ENCODE measurements around the gene CD81.

Gene CD81

GRCh38 chr11:2377511-2378443, 667 bp downstream of the CD81 start:
- no peak for DNase-seq

GRCh38 chr11:2378527-2379210, 1.6 kb downstream of the CD81 start:
- no peak for DNase-seq

GRCh38 chr11:2379466-2380174, 2.5 kb downstream of the CD81 start:
- no peak for DNase-seq

GRCh38 chr11:2380396-2380795, 3.3 kb downstream of the CD81 start:
- no peak for DNase-seq

- no peak for DNase-seq
Observed at GRCh38 chr11:2380807-2381350, 3.8 kb downstream of the CD81 start.

- DNase-seq, result no peak
Observed at GRCh38 chr11:2381494-2382128, 4.5 kb downstream of the CD81 start.

GRCh38 chr11:2382129-2382517, 5.0 kb downstream of the CD81 start:
- no peak for DNase-seq

- no peak for DNase-seq
Observed at GRCh38 chr11:2382936-2383851, 6.1 kb downstream of the CD81 start.

GRCh38 chr11:2383852-2384804, 7.0 kb downstream of the CD81 start:
- no peak for DNase-seq

- DNase-seq, result no peak
Observed at GRCh38 chr11:2385156-2386151, 8.3 kb downstream of the CD81 start.

GRCh38 chr11:2386591-2386990, 9.5 kb downstream of the CD81 start:
- DNase-seq, result no peak

- DNase-seq, result no peak
Observed at GRCh38 chr11:2387266-2387987, 10.3 kb downstream of the CD81 start.

GRCh38 chr11:2388431-2389376, 11.6 kb downstream of the CD81 start:
- no peak for DNase-seq

- no peak for DNase-seq
Observed at GRCh38 chr11:2389377-2390026, 12.4 kb downstream of the CD81 start.

GRCh38 chr11:2390091-2390724, 13.1 kb downstream of the CD81 start:
- DNase-seq, result no peak

GRCh38 chr11:2390725-2391151, 13.6 kb downstream of the CD81 start:
- no peak for DNase-seq

Data from NCI-H187 (cell line).